ENCODE data around the gene RAB38.

Gene RAB38

GRCh38 chr11:88158081-88158480 is 17.2 kb downstream of the RAB38 start:
- no peak for TF ChIP-seq CTCF (conservative IDR thresholded peaks at IDR 0.05; ENCODE audit: low read depth, low read length)
- H3K4me3 ChIP-seq (ENCODE audit: low read length), result no peak overlapping the region
- no peak for DNase-seq (ENCODE audit: low read depth)

DNA sequence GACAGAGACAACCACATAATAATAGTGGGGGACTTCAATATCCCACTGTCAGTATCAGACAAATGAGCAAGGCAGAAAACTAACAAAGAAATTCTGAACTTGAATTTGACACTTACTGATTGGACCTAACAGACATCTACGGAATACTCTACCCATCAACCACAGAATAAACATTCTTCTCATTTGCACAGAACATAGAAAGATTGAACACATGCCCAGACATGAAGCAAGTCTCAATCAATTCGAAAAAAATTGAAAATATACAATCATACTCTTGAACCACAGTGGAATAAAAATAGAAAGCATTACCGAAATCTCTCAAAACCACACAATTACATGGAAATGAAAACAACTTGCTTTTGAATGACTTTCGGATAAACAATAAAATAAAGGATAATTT is 17.9 kb downstream of the RAB38 start:
- DNase-seq (ENCODE audit: low read depth), result no peak
- no peak for TF ChIP-seq CTCF (conservative IDR thresholded peaks at IDR 0.05; ENCODE audit: low read depth, low read length)
- H3K4me3 ChIP-seq (ENCODE audit: low read length), result no peak overlapping the region

GRCh38 chr11:88152381-88152780 is 22.9 kb downstream of the RAB38 start:
- no peak overlapping the region for H3K4me3 ChIP-seq (ENCODE audit: low read length)
- no peak for TF ChIP-seq CTCF (conservative IDR thresholded peaks at IDR 0.05; ENCODE audit: low read depth, low read length)
- no peak for DNase-seq (ENCODE audit: low read depth)

- peak; percentile 64 for DNase-seq (ENCODE audit: low read depth)
- TF ChIP-seq CTCF (conservative IDR thresholded peaks at IDR 0.05; ENCODE audit: low read depth, low read length), result no peak
- no peak overlapping the region for H3K4me3 ChIP-seq (ENCODE audit: low read length)
These were observed 23.5 kb downstream of the RAB38 start for GRCh38 chr11:88151709-88152265.

DNA sequence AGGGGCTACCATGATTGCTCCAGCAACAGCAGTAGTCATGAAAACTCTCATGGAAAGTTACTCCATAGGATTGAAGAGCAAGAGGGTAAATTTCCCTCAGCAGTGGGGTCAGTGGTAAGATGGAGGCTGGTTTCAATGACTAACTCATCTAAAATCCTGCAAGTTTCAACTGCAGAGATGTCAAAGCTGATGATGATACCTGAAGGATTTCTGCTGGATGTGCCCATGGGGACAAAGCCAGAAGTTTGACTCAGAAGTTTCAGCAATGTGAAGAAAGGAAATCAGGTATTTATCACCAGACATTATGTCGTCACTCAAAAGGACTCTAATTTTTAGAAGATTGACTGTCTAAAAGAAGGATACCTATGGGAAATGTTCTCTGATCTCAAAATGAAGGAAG is 29.1 kb downstream of the RAB38 start:
- TF ChIP-seq CTCF (conservative IDR thresholded peaks at IDR 0.05; ENCODE audit: low read depth, low read length), result no peak
- no peak for DNase-seq (ENCODE audit: low read depth)
- H3K4me3 ChIP-seq (ENCODE audit: low read length), result no peak overlapping the region

- TF ChIP-seq CTCF (conservative IDR thresholded peaks at IDR 0.05; ENCODE audit: low read depth, low read length), result no peak
- no peak for DNase-seq (ENCODE audit: low read depth)
- H3K4me3 ChIP-seq (ENCODE audit: low read length), result no peak overlapping the region
These were observed 35.4 kb downstream of the RAB38 start for GRCh38 chr11:88139865-88140264.

- H3K4me3 ChIP-seq (ENCODE audit: low read length), result no peak overlapping the region
- no peak for TF ChIP-seq CTCF (conservative IDR thresholded peaks at IDR 0.05; ENCODE audit: low read depth, low read length)
- DNase-seq (ENCODE audit: low read depth), result no peak
These were observed 43.3 kb downstream of the RAB38 start for GRCh38 chr11:88131764-88132470.
